ENCODE data around the gene DET1.
"Not testable (repeated sequence)": the region's sequence is repeated elsewhere in the genome, so short reads cannot be mapped to it uniquely, and the experiment has no call there.

The DET1 gene

GRCh38 chr15:88546248-88547129 is at the start of gene DET1:
TSS of gene DET1 (minus strand) at chr15:88546681. CDS start at chr15:88531705, 14,976 bp downstream.
- peak; percentile 81 for DNase-seq (ENCODE audit: low read depth, low spot score)

GRCh38 chr15:88591384-88591783 is 44.9 kb upstream of the DET1 start:
- DNase-seq (ENCODE audit: low read depth, low spot score) = no peak

- DNase-seq (ENCODE audit: low read depth, low spot score) = no peak
These were observed 44.3 kb upstream of the DET1 start for GRCh38 chr15:88590759-88591158.

GRCh38 chr15:88586401-88587162 is 40.1 kb upstream of the DET1 start:
- DNase-seq (ENCODE audit: low read depth, low spot score) = no peak

- DNase-seq (ENCODE audit: low read depth, low spot score) = no peak
These were observed 34.1 kb upstream of the DET1 start for GRCh38 chr15:88580532-88580931.

GRCh38 chr15:88579322-88579721 is 32.8 kb upstream of the DET1 start:
- DNase-seq (ENCODE audit: low read depth, low spot score) = no peak

GRCh38 chr15:88574655-88575054 is 28.2 kb upstream of the DET1 start:
- DNase-seq (ENCODE audit: low read depth, low spot score) = no peak

- no peak for DNase-seq (ENCODE audit: low read depth, low spot score)
These were observed 27.6 kb upstream of the DET1 start for GRCh38 chr15:88574077-88574476.

GRCh38 chr15:88571852-88572259 is 25.4 kb upstream of the DET1 start:
- no peak for DNase-seq (ENCODE audit: low read depth, low spot score)

- DNase-seq (ENCODE audit: low read depth, low spot score) = no peak
These were observed 24.8 kb upstream of the DET1 start for GRCh38 chr15:88571153-88571851.

GRCh38 chr15:88568589-88568988 is 22.1 kb upstream of the DET1 start:
- no peak for DNase-seq (ENCODE audit: low read depth, low spot score)

- no peak for DNase-seq (ENCODE audit: low read depth, low spot score)
These were observed 18.3 kb upstream of the DET1 start for GRCh38 chr15:88564741-88565140.

GRCh38 chr15:88563638-88564037 is 17.2 kb upstream of the DET1 start:
- DNase-seq (ENCODE audit: low read depth, low spot score) = no peak

- not testable (repeated sequence) for DNase-seq (ENCODE audit: low read depth, low spot score)
These were observed 13.1 kb upstream of the DET1 start for GRCh38 chr15:88559565-88559964.

- DNase-seq (ENCODE audit: low read depth, low spot score) = not testable (repeated sequence)
These were observed 11.5 kb upstream of the DET1 start for GRCh38 chr15:88558026-88558425.

- DNase-seq (ENCODE audit: low read depth, low spot score) = not testable (repeated sequence)
These were observed 1.5 kb upstream of the DET1 start for GRCh38 chr15:88548009-88548408.

- DNase-seq (ENCODE audit: low read depth, low spot score) = not testable (repeated sequence)
These were observed 768 bp downstream of the DET1 start for GRCh38 chr15:88545578-88546247.

GRCh38 chr15:88543065-88543776 is 3.3 kb downstream of the DET1 start:
- no peak for DNase-seq (ENCODE audit: low read depth, low spot score)

GRCh38 chr15:88542342-88542733 is 4.1 kb downstream of the DET1 start:
- DNase-seq (ENCODE audit: low read depth, low spot score) = no peak

- no peak for DNase-seq (ENCODE audit: low read depth, low spot score)
These were observed 4.7 kb downstream of the DET1 start for GRCh38 chr15:88541709-88542341.

Measured in smooth muscle cell of the brain vasculature (primary cell).